Erythroblast (primary cell): ENCODE data around the gene TMEM131L.

Source experiments
- GATA1 ChIP-seq: IDR thresholded peaks from 2 replicates; pipeline ENCODE4 v1.6.1; 2011; ENCODE audit warnings: low read depth, mild to moderate bottlenecking, control low read depth, low read length, moderate library complexity
- POLR2A ChIP-seq: IDR thresholded peaks from 2 replicates; pipeline ENCODE4 v1.6.1; 2011; ENCODE audit warnings: mild to moderate bottlenecking, low read length

DNA sequence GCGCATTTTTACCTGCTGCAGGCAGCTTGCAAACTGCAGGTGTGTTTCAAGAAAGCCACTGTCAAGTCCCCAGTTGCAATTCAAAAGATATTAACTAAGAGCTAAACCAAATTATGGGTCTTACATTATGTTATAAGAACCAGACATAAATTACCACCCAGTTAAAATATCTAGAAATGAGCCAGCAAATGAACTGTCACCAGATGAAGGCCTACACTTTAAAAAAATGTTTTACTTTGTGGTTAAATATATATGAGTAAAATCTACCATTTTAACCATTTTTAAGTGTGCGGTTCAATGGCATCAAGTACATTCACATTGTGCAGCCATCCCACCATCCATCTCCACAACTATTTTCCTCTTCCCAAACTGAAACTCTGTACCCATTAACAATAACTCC, 32.0 kb upstream of the TMEM131L start:
- no peak for TF ChIP-seq POLR2A
- no peak for TF ChIP-seq GATA1
